A673 (cell line): ENCODE results near the gene FLT3.

Source experiments
- CTCF ChIP-seq: fragments of 300-800, 200-600 bp; sonication (generic); conservative IDR thresholded peaks from 2 replicates; pipeline ENCODE4 v1.5.1; 2017; ENCODE audit warnings: low read depth, mild to moderate bottlenecking, antibody characterized with exemption, low read length, moderate library complexity, mixed read lengths
- EZH2 ChIP-seq: fragments of 200-600 bp; sonication (generic); IDR thresholded peaks from 2 replicates; pipeline ENCODE4 v1.6.1; 2017; ENCODE audit warnings: borderline replicate concordance, low read depth, mild to moderate bottlenecking, mixed read lengths, antibody characterized with exemption, low read length; ENCODE audit not compliant: poor library complexity, severe bottlenecking

DNA sequence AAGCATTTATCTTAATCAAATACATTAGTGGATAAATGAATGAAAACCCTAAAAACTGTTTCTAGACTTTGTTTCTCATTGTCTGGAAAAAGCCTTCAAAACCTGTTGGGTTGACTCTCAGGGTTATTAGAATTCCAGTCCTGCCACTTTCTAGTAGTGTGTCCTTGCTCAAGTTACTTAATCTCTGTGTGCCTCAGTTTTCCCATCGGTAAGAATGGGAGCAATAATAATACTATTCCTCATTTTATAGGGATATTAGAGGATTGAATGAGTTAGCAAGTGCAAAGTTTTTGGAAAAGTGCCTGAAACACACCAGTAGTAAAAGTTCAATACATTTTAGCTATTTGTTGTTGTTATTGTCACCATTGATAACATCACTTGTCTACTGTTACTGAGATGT lies 114.8 kb downstream of the FLT3 start:
- TF ChIP-seq CTCF (no peak), EZH2 (no peak)
